OCI-LY7 (cell line): ENCODE data around the gene MCM10. TPM values are rescaled to one million over a fixed set of nuclear protein-coding genes. Genes with fewer than 3 reads are reported as not detected.

Experiments used
- BruUV-seq: library from RNA; stranded (reverse); fragments of 400-500 nt; replicated peaks from 2 replicates; lab custom pipeline; 2021; lab: Mats Ljungman, UMichigan
- CTCF ChIA-PET: fragments of 300-600 bp; sonication (Branson Sonifier 250); formaldehyde crosslinking; loops from one replicate; lab custom pipeline; 2022; ENCODE audit warnings: antibody characterized with exemption; ENCODE audit not compliant: unreplicated experiment; lab: Charles Lee
- POLR2A ChIA-PET: fragments of 300-600 bp; sonication (Branson Sonifier 250); formaldehyde crosslinking; loops from one replicate; lab custom pipeline; 2022; ENCODE audit warnings: antibody characterized with exemption; lab: Charles Lee
- DNase-seq: peaks from one replicate; pipeline ENCODE4 v3.0.0-alpha.2; 2015; ENCODE audit warnings: low spot score
- H2AFZ ChIP-seq: fragments of 200-600 bp; sonication (generic), shearing (Covaris generic); 2 replicates; pipeline ENCODE4 v1.6.1; 2014; ENCODE audit warnings: mild to moderate bottlenecking, antibody characterized with exemption, low read length, moderate library complexity
- H3K27ac ChIP-seq: fragments of 200-600 bp; sonication (generic); 2 replicates; pipeline ENCODE4 v1.5.1; 2014; ENCODE audit warnings: mixed run types, low read depth, mild to moderate bottlenecking, moderate library complexity, low read length, inconsistent platforms; ENCODE audit not compliant: poor library complexity, severe bottlenecking
- H3K36me3 ChIP-seq: fragments of 200-600 bp; sonication (generic); 2 replicates; pipeline ENCODE4 v1.6.1; 2014; ENCODE audit warnings: mild to moderate bottlenecking, antibody characterized with exemption, low read length, moderate library complexity, mixed read lengths; ENCODE audit not compliant: insufficient read depth
- H3K4me1 ChIP-seq: fragments of 200-600 bp; sonication (generic); 2 replicates; pipeline ENCODE4 v1.5.1; 2014; ENCODE audit warnings: mild to moderate bottlenecking, low read length; ENCODE audit not compliant: insufficient read depth, poor library complexity, severe bottlenecking
- H3K4me2 ChIP-seq: fragments of 200-600 bp; sonication (generic); 2 replicates; pipeline ENCODE4 v1.6.1; 2014; ENCODE audit warnings: mild to moderate bottlenecking, low read length
- H3K4me3 ChIP-seq: fragments of 200-600 bp; sonication (generic); 2 replicates; pipeline ENCODE4 v1.5.1; 2014; ENCODE audit warnings: mild to moderate bottlenecking, low read depth, low read length; ENCODE audit not compliant: poor library complexity, severe bottlenecking
- H3K79me2 ChIP-seq: fragments of 200-600 bp; sonication (generic); 2 replicates; pipeline ENCODE4 v1.6.1; 2016; ENCODE audit warnings: low read depth, mild to moderate bottlenecking, low read length, moderate library complexity, mixed read lengths; ENCODE audit not compliant: insufficient read depth
- H3K9me2 ChIP-seq: fragments of 200-600 bp; sonication (generic); 2 replicates; pipeline ENCODE4 v1.6.1; 2016; ENCODE audit warnings: mild to moderate bottlenecking, low read length, mixed read lengths; ENCODE audit not compliant: insufficient read depth
- H3K9me3 ChIP-seq: fragments of 200-600 bp; sonication (generic); 2 replicates; pipeline ENCODE4 v1.6.1; 2014; ENCODE audit warnings: mild to moderate bottlenecking, mixed run types, low read length, mixed read lengths
- H4K20me1 ChIP-seq: fragments of 200-600 bp; sonication (generic); 2 replicates; pipeline ENCODE4 v1.6.1; 2014; ENCODE audit warnings: mild to moderate bottlenecking, antibody characterized with exemption, low read length, moderate library complexity, mixed read lengths; ENCODE audit not compliant: insufficient read depth
- EZH2phosphoT487 ChIP-seq: fragments of 200-600 bp; sonication (generic); IDR thresholded peaks from 2 replicates; pipeline ENCODE4 v1.6.1; 2018; ENCODE audit warnings: low read depth, borderline replicate concordance, mild to moderate bottlenecking, mixed run types, antibody characterized with exemption, low read length, moderate library complexity, mixed read lengths
- intact Hi-C: fragments of 100-400 bp; cut with micrococcal nuclease; formaldehyde crosslinking; loops from one replicate; pipeline ENCODE4 v1.10.0; 2022; ENCODE audit not compliant: unreplicated experiment
- total RNA-seq, 2 experiments: library from RNA; depleted of rRNA in 1 of 2; stranded (reverse); fragments of >200 nt in 1 of 2; shearing (Covaris generic) in 1 of 2; gene quantifications; 2 replicates each; pipeline ENCODE4 v1.2.3, GENCODE V29; 2014 to 2022
- TF ChIP-seq, protein P1 (sequence below): fragments of 200-600 bp; sonication (generic); conservative IDR thresholded peaks from 2 replicates; pipeline ENCODE4 v1.5.1; 2014; ENCODE audit warnings: mild to moderate bottlenecking, antibody characterized with exemption, low read length, moderate library complexity, mixed read lengths

Gene MCM10
- total RNA-seq, 2 experiments from 2014 or later: 56.9 to 96.4 TPM

DNA sequence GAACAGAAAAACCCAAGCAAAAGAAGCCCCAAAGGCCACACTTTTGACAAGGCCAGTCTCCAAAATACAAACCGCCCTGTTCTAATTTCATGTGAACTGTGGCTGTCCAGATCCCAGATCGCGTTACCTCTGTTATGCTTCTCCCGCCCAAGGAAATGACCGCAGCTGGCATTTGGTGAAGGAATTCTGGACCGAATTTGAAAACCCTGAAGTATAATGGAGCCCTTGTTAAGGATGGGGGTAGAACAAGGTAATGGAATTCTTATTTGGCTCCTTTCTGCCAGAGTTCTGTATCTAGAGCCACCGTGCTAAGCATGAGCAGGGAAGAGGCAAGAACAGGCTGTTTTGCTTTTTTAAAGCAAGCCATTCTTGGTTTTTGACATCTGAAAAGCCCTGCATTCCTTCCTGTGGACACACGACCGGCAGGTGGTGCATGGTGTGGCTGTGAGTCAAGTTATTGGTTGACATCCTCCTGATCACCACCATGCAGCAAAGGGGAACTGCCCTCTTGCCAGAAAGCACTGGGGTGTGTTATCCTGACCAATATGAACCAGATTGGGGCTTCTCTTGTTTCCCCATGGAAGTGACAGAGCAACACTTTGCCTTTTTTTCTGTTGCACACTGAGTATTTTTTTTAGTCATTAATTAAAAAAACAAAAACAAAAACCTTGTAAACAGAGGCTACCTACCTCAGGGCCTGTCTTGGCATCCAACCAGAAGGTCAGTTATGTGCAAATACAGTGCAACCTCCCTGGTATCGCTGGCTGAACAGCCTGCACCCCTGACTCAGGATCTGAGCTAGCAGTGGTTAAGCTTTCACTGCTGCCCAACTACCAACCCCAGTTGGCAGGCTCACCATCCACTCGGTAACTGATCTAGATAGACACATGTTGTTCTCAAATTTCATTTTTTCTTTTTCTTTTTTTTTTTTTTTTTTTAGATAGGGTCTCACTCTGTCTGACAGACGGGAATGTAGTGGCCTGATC is 58.6 kb downstream of the MCM10 start:
- peak; percentile 79 for DNase-seq
- no peaks in the 10 kb centered on the region for H3K9me2 ChIP-seq
- TSS peak; percentile 43 for BruUV-seq
- H3K4me2 ChIP-seq: no peak overlapping the region
- H3K9me3 ChIP-seq: no peaks in the 10 kb centered on the region
- H3K4me3 ChIP-seq: no peak overlapping the region
- intact Hi-C loops: loop anchor here (1.0 kb wide), 1 partner anchor 82 kb away; no protein-coding TSS in a partner anchor
- peaks cover 5% of the 10 kb centered on the region for H3K36me3 ChIP-seq
- H3K27ac ChIP-seq: no peak overlapping the region
- no peak for TF ChIP-seq EZH2phosphoT487
- TF ChIP-seq, protein P1, sequence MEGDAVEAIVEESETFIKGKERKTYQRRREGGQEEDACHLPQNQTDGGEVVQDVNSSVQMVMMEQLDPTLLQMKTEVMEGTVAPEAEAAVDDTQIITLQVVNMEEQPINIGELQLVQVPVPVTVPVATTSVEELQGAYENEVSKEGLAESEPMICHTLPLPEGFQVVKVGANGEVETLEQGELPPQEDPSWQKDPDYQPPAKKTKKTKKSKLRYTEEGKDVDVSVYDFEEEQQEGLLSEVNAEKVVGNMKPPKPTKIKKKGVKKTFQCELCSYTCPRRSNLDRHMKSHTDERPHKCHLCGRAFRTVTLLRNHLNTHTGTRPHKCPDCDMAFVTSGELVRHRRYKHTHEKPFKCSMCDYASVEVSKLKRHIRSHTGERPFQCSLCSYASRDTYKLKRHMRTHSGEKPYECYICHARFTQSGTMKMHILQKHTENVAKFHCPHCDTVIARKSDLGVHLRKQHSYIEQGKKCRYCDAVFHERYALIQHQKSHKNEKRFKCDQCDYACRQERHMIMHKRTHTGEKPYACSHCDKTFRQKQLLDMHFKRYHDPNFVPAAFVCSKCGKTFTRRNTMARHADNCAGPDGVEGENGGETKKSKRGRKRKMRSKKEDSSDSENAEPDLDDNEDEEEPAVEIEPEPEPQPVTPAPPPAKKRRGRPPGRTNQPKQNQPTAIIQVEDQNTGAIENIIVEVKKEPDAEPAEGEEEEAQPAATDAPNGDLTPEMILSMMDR: peak; percentile 71
- H4K20me1 ChIP-seq: no peaks in the 10 kb centered on the region
- peaks cover 11% of the 10 kb centered on the region for H3K4me1 ChIP-seq
- H3K79me2 ChIP-seq: no peaks in the 10 kb centered on the region
- H2AFZ ChIP-seq: no peak overlapping the region
- ChIA-PET CTCF (no interaction called here), POLR2A (interaction anchor here (0.7 to 1.8 kb wide), 7 partner anchors 9 to 1020 kb away, joined by 3 to 10 read pairs (median 3); no protein-coding TSS in a partner anchor)

DNA sequence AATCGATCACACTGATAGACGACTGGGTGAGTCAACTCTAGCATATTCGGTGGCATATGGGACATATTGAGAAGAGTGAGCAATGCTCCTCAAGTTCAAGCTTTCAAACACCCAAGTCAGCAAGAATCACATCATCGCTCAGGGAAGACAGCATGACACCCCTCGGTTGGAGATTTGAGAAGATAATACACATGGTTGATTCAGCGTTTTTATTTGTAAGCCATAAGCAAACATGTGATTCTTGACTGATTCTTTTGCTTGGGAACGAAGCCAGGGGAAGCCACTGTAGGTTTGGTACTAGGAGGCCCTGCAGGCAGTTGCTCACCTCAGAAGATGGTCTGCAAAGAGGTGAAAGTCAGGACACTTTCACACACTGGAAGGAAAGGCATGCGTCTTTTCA is 60.2 kb downstream of the MCM10 start:
- DNase-seq: no peak
- H3K27ac ChIP-seq: no peak overlapping the region
- ChIA-PET CTCF (no interaction called here), POLR2A (interaction anchor here (1.8 kb wide), 1 partner anchor 11 kb away, joined by 6 read pairs; no protein-coding TSS in a partner anchor)
- no peaks in the 10 kb centered on the region for H3K9me3 ChIP-seq
- H3K4me1 ChIP-seq: peaks cover 11% of the 10 kb centered on the region
- no peak overlapping the region for H3K4me2 ChIP-seq
- H3K4me3 ChIP-seq: no peak overlapping the region
- H3K36me3 ChIP-seq: no peaks in the 10 kb centered on the region
- TF ChIP-seq, protein P1: no peak
- TF ChIP-seq EZH2phosphoT487: no peak
- H4K20me1 ChIP-seq: no peaks in the 10 kb centered on the region
- H3K79me2 ChIP-seq: no peaks in the 10 kb centered on the region
- no peaks in the 10 kb centered on the region for H3K9me2 ChIP-seq
- H2AFZ ChIP-seq: no peak overlapping the region
- BruUV-seq: no TSS peak
- intact Hi-C loops: no loop called here
